Stimulated activated CD4-positive, alpha-beta T cell treated with anti-CD3 and anti-CD28 coated beads, Interleukin-4, amount 100 ng/mL, for 1 hour (primary cell): Measurements from ENCODE around the gene CDK3.

Source experiments
- DNase-seq: peaks from one replicate; pipeline ENCODE4 v3.0.0-alpha.2; 2020

CDK3 gene

DNA sequence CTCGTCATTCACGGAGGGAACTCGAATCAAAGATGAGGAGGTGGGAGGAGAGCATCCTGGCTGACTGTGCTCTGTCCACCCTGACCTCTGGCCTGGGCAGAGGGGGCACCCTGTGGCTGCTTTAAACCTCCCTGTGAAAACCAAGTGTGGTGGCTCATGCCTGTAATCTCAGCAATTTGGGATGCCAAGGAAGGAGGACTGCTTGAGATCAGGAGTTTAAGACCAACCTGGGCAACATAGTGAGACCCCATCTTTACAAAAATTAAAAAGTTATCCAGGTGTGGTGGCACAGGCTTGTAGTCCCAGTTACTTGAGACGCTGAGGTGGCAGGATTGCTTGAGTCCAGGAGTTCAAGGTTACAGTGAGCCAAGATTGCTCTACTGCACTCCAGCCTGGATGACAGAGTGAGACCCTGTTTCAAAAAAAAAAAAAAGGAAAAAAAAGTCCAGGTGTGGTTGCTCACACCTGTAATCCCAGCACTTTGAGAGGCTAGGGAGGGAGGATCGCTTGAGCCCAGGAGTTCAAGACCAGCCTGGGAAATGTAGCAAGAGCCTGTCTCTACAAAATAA, 5.8 kb upstream of the CDK3 start:
- no peak for DNase-seq

DNA sequence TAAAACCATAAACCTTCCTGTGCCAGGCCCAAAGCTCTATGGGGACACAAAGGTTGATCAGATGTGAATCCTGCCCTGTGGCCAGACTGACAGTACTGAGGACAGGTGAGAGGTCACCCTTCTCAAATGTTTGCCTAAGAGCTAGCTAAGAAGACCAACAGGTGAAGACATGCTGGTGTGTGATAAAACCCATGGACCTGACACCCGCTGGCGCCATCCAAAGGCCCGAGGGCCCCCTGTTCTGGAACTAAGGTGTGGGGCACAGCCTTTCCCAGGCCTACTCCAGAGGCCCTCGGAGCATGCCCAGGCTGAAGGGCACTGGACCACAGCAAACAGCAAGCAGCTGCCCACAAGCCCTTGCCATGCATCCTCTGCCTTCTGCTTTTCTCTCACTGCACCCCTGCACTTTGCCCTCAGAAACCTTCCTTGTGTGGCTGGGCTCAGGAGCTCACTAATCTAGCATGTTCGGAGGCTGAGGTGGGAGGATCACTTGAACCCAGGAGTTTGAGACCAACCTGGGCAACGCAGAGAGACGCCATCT, 5.2 kb upstream of the CDK3 start:
- DNase-seq, result no peak

DNA sequence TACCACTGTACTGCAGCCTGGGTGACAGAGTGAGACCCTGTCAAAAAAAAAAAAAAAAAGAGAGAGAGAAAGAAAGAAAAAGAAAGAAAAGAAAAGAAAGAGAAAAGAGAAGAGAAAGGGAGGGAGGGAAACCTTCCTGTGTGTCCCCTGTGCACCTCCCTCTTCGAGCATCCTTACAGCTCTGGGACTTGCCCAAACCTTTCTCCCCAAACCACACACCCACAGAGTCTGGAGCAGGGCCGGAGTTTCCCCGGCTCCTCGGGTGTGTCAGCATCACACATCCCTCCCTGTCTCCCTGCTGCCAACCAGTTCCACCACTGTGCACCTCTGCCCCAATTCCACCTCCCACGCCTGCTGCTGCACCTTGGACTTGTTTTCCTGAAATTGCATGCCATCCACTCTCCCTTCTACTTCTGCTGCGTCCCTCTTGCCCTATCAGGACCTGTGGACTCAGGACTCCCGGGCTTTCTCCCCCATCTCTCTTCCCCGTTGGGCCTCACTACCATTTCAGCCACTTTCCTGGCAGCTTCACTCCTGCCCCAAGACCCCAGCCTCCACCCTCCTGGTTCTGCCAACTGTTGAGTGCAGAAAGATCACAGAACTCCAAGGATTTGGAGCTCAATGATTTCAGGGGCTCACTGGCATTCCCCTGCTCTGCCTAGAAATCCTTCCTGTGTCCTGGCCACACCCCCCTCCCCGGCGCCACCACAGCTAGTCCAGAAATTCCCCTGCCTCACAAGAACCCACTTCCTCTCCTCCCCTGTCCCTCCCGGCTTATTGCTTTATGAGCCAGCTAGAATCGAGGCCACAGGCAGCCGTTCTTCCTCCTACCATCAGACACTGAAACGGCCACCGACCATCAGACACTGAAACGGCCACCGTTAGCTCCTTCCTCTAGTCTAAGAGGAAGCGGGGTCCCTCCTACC, 3.7 kb upstream of the CDK3 start:
- peak; percentile 26 for DNase-seq

DNA sequence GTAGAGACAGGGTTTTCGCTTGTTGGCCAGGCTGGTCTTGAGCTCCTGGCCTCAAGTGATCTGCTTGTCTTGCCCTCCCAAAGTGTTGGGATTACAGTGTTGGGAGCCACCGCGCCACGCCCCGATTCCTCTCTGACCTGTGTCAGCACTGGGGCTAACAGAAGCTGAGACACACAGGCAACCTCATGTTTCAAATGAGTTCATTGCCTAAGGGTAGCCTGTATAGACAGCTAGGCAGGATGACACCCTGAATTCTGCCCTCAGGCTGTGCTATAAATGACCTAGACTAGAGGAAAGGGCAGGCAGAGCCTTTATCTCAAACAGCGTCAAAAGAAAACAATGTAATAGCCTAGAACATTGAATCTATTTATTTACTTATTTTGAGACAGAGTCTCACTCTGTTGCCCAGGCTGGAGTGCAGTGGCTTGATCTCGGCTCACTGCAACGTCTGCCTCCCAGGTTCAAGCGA, 2.3 kb upstream of the CDK3 start:
- no peak for DNase-seq

DNA sequence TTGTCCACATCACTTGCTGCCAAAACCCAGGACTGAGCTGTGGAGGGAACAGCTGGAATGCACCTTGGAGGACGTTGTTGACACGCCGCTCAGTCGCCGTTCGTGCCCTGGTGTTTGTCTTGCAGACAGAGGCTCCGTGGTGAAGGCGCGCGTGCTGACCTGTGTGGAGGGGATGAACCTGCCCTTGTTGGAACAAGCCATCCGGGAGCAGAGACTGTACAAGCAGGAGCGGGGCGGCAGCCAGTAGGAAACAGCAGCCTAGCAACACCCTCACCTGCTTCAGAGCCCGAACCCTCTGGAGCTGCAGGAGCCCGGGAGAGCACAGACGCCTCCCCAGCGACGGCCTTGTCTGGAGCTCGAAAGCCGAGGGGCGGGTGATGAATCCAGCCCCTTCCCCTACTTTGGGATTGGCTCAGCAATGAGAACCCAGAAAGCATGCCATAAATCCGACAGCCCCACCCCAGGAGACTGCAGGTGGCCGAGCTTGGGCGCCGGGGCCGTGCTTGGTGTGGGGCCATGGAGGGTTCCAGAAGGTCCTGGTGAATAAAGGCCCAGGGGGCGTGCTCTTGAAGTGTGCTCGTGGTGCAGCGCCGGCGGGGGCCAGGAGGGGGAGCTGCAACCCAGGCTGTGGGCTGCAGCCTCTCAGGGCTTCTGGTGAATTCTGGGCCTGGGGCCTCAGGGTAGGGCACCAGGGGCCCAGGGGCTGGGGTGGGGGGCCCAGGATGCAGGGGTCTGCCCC, 470 bp upstream of the CDK3 start:
- DNase-seq, result peak; percentile 70

DNA sequence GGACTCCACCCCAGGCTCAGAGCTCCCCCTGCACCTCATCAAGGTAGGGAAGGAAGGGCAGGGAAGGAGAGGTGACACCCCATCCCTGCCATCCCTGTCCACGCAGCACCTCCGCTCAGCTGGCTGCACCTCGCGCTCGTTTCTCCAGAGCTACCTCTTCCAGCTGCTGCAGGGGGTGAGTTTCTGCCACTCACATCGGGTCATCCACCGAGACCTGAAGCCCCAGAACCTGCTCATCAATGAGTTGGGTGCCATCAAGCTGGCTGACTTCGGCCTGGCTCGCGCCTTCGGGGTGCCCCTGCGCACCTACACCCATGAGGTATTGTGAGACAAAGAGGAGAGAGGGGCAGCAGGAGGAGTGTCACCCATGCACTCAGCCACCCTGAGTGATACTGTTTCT, 1.4 kb downstream of the CDK3 start:
- no peak for DNase-seq

DNA sequence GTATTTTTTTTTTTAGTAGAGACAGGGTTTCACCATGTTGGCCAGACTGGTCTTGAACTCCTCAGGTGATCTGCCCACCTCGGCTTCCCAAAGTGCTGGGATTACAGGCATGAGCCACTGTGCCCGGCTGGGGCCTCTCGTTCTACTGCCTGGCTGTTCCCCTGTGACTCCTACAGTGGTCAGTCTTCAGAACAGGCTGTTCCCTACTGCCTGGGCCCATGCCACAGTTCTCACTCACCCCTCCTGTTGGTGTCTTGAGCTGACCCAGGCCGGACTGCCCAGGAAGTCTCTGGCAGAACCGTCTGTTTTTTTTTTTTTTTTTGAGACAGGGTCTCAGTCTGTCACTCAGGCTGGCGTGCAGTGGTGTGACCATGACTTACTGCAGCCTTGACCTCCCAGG, 3.3 kb downstream of the CDK3 start:
- no peak for DNase-seq

DNA sequence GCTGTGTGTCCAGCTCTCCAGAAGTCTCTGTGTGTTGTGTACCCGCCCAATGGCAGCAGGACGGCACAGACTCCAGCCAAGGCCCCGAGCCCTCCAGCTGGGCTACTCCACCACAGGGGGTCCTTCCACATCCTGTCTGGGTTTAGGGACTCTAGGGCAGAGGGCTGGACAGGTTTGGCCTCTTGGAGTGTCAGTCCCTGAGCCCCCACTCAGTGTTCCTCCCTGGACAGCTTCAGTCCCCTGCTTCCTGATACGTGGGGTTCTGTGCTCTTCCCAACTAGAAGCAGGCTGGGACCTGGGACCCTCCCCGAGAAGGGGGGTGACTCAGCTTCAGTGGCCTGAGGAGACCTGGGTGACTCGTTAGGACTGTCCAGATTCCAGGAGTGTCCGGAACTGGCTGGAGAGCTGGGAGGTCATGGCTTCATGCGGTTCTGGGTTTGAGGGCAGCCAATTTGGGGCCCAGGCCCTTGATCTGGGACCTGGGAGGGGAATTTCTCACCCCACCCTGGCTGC, 4.2 kb downstream of the CDK3 start:
- DNase-seq, result no peak

DNA sequence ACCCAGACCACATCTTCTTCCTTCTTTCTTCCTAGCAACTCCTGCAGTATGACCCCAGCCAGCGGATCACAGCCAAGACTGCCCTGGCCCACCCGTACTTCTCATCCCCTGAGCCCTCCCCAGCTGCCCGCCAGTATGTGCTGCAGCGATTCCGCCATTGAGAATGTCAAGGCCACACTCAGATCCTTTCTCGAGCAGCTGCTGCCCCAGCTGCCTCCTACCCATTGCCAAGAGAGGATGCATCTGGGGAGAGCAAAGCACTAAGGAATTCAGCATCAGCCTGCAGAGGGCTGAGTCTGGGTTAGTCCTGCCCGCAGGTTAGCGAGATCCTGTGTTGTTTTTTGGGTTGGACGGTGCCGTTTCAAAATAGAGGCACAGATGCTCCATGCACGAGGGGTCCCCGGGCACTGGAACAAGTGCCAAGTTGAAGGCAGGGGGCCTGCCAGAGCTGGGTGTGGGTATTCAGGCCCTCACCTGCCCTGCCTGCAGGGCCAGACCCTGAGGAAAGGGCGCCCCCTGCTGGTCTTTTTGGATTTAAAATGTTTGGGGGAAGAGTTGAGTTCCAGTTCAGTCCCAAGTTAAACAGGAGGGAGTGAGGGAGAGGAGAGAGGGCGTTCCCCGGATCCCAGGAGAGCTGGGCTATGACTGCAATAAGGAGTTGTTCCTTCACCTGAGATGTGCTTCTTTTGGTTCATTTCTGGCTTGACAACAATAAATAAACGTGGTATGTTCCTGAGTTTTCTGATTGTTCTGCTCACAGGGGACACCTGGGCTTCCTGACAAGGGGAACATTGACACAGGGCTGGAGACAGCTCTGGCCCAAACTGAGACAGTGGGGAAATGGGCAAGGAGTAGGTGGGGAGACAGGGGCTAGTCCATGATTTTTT, 4.9 kb downstream of the CDK3 start:
- peak; percentile 79 for DNase-seq

DNA sequence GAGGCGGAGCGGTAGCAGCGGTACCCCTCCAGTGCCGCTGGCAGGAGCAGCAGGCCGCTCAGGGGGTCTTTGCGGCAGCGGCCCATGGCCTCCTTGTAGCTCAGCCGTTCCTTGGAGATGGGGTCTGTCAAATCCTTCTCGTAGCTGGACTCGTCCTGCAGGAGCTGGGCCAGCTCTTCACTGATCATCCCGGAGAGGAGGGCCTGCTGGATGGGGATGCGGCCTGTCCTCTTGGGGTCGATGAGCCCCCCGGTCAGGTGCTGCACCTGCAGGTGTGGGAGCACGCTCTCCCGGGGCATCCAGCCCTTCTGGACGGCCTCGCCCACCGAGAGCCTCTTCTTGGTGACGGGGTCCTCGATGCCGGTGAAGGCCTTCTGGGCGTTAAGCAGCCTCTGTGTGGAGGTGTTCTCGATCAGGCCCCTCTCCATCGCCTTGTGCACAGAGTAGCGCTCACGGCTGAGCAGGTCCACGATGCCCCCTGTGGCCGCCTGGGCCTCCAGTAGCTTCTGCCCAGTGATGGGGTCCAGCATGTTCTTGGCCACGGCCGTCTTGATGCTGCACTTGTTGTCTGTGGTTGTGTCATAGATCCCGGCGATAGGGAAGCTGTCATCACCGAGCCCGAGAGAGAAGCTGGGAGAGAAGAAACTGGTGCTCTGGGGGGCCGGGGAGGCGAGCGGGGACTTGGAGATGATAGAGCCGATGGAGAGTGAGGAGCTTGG, 6.6 kb downstream of the CDK3 start:
- DNase-seq, result no peak

DNA sequence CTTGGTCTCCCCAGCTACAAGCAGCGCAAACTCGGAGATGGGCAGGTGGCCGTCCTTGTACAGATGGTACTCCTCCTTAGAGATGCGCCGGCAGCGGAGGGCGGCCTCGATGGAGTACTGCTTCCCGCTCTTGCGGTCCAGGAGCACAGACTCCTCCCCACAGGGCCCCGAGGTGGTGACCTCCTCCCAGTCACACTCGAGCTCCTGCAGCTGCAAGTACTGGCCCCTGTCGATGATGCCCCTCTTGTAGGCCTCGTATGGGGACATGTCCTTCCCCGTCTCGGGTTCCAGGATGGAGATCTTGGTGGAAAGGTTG, 7.2 kb downstream of the CDK3 start:
- DNase-seq, result no peak

DNA sequence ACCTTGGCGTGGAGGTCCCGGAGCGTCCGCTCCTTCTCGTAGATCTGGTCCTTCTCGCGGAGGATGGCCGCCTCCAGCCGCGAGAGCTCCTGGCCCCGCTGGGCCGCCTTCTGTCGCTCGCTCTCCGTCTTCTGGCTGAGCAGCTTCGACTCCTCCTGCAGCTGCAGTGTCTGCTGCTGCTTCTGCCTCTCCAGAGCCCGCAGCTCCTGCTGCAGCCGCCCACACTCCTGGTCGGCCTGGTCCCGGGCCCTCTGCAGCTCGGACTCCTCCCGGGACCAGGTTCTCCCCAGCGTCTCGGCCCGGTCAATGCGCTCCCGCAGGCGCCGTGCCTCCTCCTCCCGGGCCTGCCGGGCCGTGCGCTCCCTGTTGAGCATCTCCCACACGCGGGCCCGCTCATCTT, 7.6 kb downstream of the CDK3 start:
- DNase-seq, result no peak

DNA sequence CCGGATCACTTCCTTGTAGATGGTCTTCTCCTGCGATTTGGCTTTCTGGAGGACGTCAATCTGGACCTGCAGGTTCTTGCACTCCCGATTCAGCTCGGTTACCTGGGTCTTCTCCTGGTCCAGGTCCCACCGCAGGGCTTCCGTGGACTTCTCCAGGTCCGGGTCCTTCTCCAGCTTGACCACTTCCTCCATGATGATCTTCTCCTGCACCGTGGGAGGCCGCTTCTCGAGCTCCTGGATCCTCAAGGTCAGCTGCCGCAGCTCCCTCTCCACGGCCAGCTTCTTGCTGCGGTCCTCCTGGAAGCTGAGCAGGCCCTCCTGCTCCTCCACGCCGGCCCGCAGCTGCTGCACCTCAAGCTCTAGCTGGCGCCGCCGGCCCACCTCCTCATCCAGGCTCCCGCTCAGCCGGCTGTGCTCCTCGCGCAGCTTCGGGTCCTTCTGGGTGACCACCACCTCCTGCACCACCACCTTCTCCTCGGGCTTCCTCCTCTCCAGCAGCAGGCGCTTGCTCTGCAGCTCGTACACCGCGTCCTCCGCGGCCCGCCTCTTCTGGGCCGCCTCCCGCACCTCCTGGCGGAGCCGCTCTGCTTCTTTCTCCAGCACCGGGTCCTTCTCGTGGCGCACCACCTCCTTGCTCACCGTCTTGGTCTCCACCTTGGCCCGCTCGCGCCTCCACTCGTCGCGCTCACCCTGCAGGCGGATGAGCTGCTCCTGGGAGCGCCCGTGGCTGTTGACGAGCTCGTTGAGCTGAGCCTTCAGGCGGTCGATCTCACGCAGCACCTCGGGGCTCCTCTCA, 8.2 kb downstream of the CDK3 start:
- DNase-seq, result no peak

DNA sequence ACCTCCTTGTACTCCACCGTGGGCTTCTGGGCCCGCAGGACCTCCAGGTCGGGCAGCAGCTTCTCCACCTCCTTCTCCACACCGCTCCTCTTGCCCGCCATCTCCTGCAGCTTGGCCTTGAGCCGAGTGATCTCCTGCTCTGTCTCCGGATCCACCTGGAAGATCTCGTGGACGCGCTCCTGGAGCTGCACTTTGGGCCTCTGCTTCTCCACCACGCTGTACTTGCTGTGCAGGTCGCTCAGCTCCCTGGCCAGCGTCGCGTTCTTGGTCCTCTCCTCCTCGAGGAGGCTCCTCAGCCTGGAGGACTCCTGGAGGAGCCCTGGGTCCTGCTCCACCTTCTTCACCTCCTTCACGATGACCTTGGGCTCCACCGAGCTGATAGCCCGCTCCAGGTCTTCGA, 8.8 kb downstream of the CDK3 start:
- DNase-seq, result no peak

DNA sequence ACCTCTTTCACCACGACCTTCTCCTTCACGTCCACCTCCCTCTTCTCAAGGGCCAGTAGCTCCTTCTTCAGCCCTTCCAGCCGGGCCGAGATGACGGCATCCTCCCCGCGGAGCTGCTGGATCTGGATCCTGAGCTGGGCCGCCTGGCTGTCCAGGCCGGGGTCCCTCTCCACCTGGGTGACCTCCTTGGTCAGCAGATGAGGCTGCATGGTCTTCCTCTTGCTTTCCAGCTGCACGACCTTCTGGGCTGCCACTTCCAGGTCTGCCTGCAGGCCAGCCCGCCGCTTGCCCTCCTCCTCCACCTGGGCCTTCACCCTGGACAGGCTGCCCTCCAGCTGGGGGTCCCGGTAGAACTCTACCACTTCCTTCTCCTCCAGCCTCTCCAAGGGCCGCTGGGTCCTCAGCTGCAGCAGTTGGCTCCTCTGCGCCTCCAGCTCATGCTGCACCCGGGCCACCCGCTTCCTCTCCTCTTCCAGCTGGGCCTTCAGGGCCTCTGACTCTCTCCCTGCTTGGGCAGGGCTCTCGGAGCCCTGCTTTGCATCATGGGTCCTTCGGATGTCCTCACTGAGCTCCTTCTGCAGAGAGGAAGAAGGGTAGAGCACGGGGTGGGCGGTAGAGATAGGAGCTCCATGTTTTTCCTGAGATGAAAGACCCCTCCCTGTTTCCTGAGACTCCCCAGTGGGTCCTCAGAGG, 9.5 kb downstream of the CDK3 start:
- no peak for DNase-seq

DNA sequence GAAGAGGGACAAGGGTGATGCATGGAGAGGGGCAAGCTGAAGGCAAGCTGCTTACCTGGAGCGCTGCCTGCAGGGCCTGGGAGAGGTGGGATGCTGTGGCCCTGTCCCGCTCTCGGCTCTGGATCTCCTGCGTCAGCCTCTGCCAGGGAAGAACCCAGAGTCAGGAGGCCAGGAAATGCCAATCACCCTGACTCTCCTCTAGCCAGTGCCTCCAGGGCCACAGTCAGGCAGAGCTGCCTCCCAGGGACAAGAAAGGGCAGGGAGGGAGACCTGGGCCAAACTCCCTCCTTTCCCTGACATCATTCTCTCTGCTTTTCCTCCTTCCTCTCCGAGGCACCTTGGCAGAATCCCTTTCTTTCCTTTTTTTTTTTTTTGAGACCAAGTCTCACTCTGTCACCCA, 11.3 kb downstream of the CDK3 start:
- DNase-seq, result no peak

DNA sequence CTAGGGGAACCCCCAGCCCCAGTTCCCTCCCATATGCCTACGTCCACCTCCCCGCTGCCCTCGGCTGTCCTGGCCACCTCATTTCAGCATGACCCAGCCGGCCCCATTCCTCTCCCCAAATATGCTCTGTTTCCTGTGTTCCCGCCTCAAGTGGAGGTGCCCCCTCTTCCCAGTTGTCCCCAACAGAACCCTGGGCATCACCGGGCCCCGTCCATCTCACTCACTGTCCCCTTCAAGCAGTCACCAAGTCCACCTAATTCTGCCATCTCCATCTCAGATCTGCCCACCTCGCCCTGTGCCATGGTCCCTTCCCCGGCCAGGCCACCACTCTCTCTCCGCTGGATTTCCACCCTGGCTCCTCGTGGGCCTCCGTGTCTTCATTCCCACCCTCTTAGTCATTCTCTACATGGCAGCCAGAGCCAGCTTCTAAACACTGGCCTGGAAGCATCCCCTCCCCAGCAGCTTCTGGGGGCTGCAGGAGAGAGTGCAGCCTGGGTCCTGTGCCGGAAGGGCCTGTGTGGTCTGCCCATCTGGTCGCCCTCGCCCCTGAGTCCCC, 12.8 kb downstream of the CDK3 start:
- DNase-seq, result no peak

DNA sequence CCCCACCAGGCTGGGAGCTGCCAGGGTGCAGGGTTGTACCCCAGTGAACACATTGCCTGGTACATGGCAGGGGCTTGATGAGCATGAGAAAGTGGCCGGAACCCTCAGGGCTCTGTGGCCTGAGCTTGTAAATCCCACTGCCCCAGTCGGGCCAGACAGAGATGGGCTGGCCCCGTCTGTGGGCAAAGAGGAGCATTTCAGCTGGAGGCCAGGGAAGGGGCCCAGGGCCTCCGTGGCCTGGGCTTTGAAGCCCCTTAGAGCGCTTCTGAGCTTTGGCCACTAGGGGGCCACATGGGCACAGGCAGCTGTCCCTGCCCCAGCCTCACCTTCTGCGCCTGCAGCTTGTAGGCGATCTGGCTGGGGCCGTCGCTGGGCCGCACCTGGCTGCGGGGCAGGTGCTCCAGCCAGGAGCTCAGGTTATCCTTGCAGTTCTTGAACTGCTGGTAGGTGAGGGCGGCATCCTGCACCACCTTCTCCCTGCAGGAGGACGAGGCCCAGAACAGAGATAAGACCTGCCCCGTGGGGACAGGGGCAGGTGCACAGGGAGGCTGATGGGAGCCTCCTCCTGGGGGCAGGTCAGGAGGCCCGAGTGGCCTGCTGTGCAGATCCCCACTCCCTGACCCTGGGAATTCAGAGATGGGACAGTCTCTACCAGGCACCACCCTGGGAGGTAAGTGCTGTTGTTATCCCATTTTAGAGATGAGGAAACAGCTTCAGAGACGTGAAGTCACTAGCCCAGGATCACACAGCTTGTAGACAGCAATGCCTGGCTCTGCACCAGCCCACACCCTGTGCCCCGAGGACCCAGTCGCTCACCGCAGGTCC, 13.7 kb downstream of the CDK3 start:
- peak; percentile 78 for DNase-seq

DNA sequence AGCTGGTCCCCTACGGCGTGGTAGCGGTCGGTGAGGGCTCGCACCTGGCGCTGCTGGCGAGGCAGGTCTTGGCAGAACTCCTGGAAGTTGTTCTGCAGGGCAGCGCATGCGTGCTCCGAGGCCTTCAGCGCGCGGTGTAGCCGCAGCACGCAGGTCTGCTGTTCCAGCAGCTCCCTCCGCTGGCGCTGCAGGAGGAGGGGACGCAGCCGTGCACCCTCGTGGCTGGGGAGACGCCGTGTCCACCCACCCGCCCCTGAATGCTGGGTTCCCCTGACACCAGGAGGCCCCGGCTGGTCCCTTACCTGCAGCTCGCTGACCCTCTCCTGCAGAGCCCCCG, 14.2 kb downstream of the CDK3 start:
- no peak for DNase-seq
